A549 (cell line): ENCODE data around the gene GRK2. TPM values are rescaled to one million over a fixed set of nuclear protein-coding genes. Genes with fewer than 3 reads are reported as not detected.
"Not testable (repeated sequence)": the region's sequence is repeated elsewhere in the genome, so short reads cannot be mapped to it uniquely, and the experiment has no call there.

Source experiments
- ATAC-seq, 2 experiments: fragments of 200-7000 bp in 1 of 2; fragments of >200 bp in 1 of 2; cut with Nextera tagmentation in 1 of 2; cut with Tn5 transposase in 1 of 2; 3 replicates each; pipeline versions ENCODE4 v1.8.0 to v1.9.1; 2018 to 2020; ENCODE audit warnings: mild to moderate bottlenecking in 1 of 2, moderate library complexity in 1 of 2
- CTCF ChIA-PET: fragments of 300-600 bp; sonication (Branson Sonifier 250); formaldehyde crosslinking; extraction: SDS; loops from one replicate; lab custom pipeline; 2021; ENCODE audit warnings: antibody characterized with exemption, inconsistent platforms; lab: Yijun Ruan, JAX
- POLR2A ChIA-PET: fragments of 350-600 bp; formaldehyde crosslinking; extraction: SDS; loops from one replicate; lab custom pipeline; 2021; ENCODE audit warnings: antibody characterized with exemption, inconsistent platforms; lab: Yijun Ruan, JAX
- DNase-seq, 2 experiments: peaks; one replicate each; pipeline versions ENCODE4 v3.0.0 to v3.0.0-alpha.2; 2011 to 2016; ENCODE audit warnings: low read depth in 1 of 2, low spot score in 1 of 2
- FAIRE-seq: peaks from 2 replicates; lab custom pipeline; 2011; peaks lifted over from hg19 to GRCh38; lab: Jason Lieb, UNC
- H3K27ac ChIP-seq, 2 experiments: fragments of >200 bp; sonication (Bioruptor Twin); formaldehyde crosslinking; 3 replicates each; pipeline ENCODE4 v1.5.1; 2016 to 2017
- H3K4me1 ChIP-seq: fragments of >200 bp; sonication (Bioruptor Twin); formaldehyde crosslinking; 3 replicates; pipeline ENCODE4 v1.6.1; 2016
- H3K4me2 ChIP-seq: fragments of >200 bp; sonication (Bioruptor Twin); formaldehyde crosslinking; 3 replicates; pipeline ENCODE4 v1.6.1; 2016
- H3K4me3 ChIP-seq: fragments of >200 bp; sonication (Bioruptor Twin); formaldehyde crosslinking; 3 replicates; pipeline ENCODE4 v1.5.1; 2016
- H3K9me3 ChIP-seq: fragments of >200 bp; sonication (Bioruptor Twin); formaldehyde crosslinking; 3 replicates; pipeline ENCODE4 v1.6.1; 2016
- BHLHE40 ChIP-seq: IDR thresholded peaks from 2 replicates; pipeline ENCODE4 v1.6.1; 2012; ENCODE audit warnings: low read depth, low read length, inconsistent platforms
- CBX8 ChIP-seq: fragments of 200-600 bp; sonication (generic); IDR thresholded peaks from 2 replicates; pipeline ENCODE4 v1.6.1; 2016
- CHD4 ChIP-seq: fragments of 200-600 bp; sonication (generic); IDR thresholded peaks from 2 replicates; pipeline ENCODE4 v1.6.1; 2016; ENCODE audit warnings: antibody characterized with exemption, mild to moderate bottlenecking, borderline replicate concordance
- EHF ChIP-seq: fragments of 250-450 bp; sonication (Bioruptor Pico); IDR thresholded peaks from 2 replicates; pipeline ENCODE4 v1.5.0; 2020; ENCODE audit warnings: mild to moderate bottlenecking
- EHMT2 ChIP-seq: fragments of 200-600 bp; sonication (generic); IDR thresholded peaks from 2 replicates; pipeline ENCODE4 v1.6.1; 2016; ENCODE audit warnings: antibody characterized with exemption, low read depth, mild to moderate bottlenecking, moderate library complexity
- HDAC2 ChIP-seq: fragments of 200-600 bp; sonication (generic); IDR thresholded peaks from 2 replicates; pipeline ENCODE4 v1.6.1; 2016
- JUN ChIP-seq, 2 experiments: fragments of >200 bp; sonication (Bioruptor Twin); formaldehyde crosslinking; IDR thresholded peaks; 2 replicates in 1 of 2; 3 replicates in 1 of 2; pipeline ENCODE4 v1.6.1; 2016 to 2017
- KDM5A ChIP-seq: fragments of 200-600 bp; sonication (generic); IDR thresholded peaks from 2 replicates; pipeline ENCODE4 v1.6.1; 2016; ENCODE audit warnings: antibody characterized with exemption, mild to moderate bottlenecking
- PHF8 ChIP-seq: fragments of 200-600 bp; sonication (generic); IDR thresholded peaks from 2 replicates; pipeline ENCODE4 v1.6.1; 2016; ENCODE audit warnings: low read depth, mild to moderate bottlenecking, antibody characterized with exemption, moderate library complexity, borderline replicate concordance
- POLR2A ChIP-seq: IDR thresholded peaks from 2 replicates; pipeline ENCODE4 v1.6.1; 2012; ENCODE audit warnings: mild to moderate bottlenecking, low read length
- POLR2AphosphoS2 ChIP-seq: conservative IDR thresholded peaks from 2 replicates; pipeline ENCODE4 v1.6.1; 2012; ENCODE audit warnings: low read length, improper control_type of control experiment, inconsistent platforms
- SMC3 ChIP-seq: fragments of >200 bp; sonication (Bioruptor Twin); formaldehyde crosslinking; IDR thresholded peaks from 3 replicates; pipeline ENCODE4 v1.6.1; 2018; ENCODE audit warnings: inconsistent platforms
- ZFP36 ChIP-seq: fragments of 450-650 bp; IDR thresholded peaks from 2 replicates; pipeline ENCODE4 v1.6.1; 2014; ENCODE audit warnings: borderline replicate concordance; ENCODE audit not compliant: partially characterized antibody
- WGBS: methylation state at CpG from one replicate; pipeline ENCODE4 v1.1.6; 2017; ENCODE audit errors: missing lambda C conversion rate; 5-methylcytosine and 5-hydroxymethylcytosine counted together
- polyA plus RNA-seq, 4 experiments: library from polyadenylated mRNA; depleted of rRNA in 3 of 4; stranded (reverse); fragments of >200 nt; fragmentation: RNase III in 1 of 4; extraction: RNeasy Plus Mini Kit Qiagen cat#74134 plus additional on column Dnase treatment in 1 of 4; gene quantifications; 2 replicates in 3 of 4; 3 replicates in 1 of 4; pipeline ENCODE4 v1.2.3, GENCODE V29; 2011 to 2017
- TF ChIP-seq, protein P1 (sequence below): IDR thresholded peaks from 2 replicates; pipeline ENCODE4 v1.6.1; 2012
- TF ChIP-seq, protein P2 (sequence below): fragments of >200 bp; sonication (Bioruptor Twin); formaldehyde crosslinking; IDR thresholded peaks from 2 replicates; pipeline ENCODE4 v1.6.1; 2016
- TF ChIP-seq, protein P3 (sequence below): IDR thresholded peaks from 2 replicates; pipeline ENCODE4 v1.6.1; 2012; ENCODE audit warnings: low read depth, borderline replicate concordance
- TF ChIP-seq, protein P4 (sequence below): fragments of >200 bp; sonication (Bioruptor Twin); formaldehyde crosslinking; IDR thresholded peaks from 3 replicates; pipeline ENCODE4 v1.6.1; 2016
- TF ChIP-seq, protein P5 (sequence below): fragments of >200 bp; sonication (Bioruptor Twin); formaldehyde crosslinking; IDR thresholded peaks from 3 replicates; pipeline ENCODE4 v1.5.1; 2016

GRK2 gene
- polyA plus RNA-seq, 2 of the 4 experiments (the other 2 are of a cell fraction): 20.5 to 29.7 TPM

DNA sequence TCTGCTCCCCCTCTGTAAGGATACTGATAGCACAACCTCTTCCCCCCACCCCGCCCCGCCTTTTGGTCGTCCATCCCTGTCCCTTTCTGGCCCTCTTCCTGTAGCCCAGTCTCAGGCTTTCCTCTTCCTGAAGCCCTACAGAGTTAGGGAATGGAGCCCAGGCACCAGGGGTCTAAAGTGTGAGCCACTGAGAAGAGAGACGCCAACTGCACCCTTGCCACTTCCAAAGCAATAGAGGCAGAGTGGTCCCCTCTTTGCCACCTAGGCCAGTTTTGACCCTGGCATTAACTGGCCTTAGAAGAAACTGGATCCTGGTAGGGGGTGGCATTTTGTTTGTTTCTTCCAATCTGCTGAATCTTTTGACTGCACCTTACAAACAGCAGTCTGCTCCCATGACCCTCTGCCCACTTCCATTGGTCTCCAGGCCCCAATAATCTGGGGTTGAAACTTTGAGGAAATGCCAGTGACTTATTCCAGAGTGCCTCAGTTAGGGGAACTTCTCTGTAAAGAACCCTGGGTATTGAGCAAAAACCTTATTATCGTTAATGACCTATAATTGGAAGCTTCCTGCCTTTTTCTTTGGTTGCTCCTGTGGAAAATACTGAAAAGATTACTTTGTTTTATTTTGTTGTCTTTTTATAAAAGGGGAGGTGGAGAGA is 9.7 kb upstream of the GRK2 start:
- 85% methylated on average over 5 of the region's 5 CpGs for WGBS
- no peak overlapping the region for H3K4me2 ChIP-seq
- CTCF ChIA-PET: interaction anchor here (1.6 to 1.8 kb wide), 2 partner anchors 61 to 202 kb away, joined by 3 to 5 read pairs; no protein-coding TSS in a partner anchor
- DNase-seq: no peak
- no peak for ATAC-seq
- H3K27ac ChIP-seq: no peak overlapping the region
- no peak overlapping the region for H3K4me3 ChIP-seq
- H3K9me3 ChIP-seq: no peaks in the 10 kb centered on the region
- POLR2A ChIA-PET: no interaction called here
- TF ChIP-seq KDM5A (no peak), ZFP36 (no peak), CHD4 (no peak), SMC3 (no peak), HDAC2 (no peak)
- TF ChIP-seq, protein P1, sequence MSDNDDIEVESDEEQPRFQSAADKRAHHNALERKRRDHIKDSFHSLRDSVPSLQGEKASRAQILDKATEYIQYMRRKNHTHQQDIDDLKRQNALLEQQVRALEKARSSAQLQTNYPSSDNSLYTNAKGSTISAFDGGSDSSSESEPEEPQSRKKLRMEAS: no peak
- peaks cover under 1% of the 10 kb centered on the region; the same call in 1 of the 3 replicates for H3K4me1 ChIP-seq
- no peak for FAIRE-seq

DNA sequence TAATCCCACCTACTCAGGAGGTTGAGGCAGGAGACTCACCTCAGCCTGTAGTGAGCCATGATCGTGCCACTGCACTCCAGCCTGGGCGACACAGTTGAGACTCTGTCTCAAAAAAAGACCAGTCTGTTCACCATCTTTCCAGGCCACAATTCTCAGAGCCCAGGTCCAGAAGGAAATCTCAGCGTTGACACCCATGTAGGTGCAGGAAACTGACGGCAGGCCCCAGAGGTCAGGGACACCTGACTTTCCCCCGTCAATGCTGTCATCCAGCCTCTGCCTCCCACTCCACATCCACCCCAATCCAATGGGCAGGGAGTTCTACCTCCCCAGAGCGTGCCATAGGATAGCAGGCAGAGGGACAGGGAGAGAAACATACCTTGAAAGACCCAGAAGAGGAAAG is 5.9 kb upstream of the GRK2 start:
- H3K4me3 ChIP-seq: no peak overlapping the region
- no peak overlapping the region for H3K4me2 ChIP-seq
- WGBS: 87% methylated on average over 6 of the region's 6 CpGs
- TF ChIP-seq POLR2AphosphoS2 (no peak), EHF (CRISPR knock-in tag) (no peak), JUN (IDR thresholded peaks at IDR 0.05) (no peak), BHLHE40 (no peak), EHMT2 (no peak), CBX8 (no peak)
- TF ChIP-seq, protein P2, sequence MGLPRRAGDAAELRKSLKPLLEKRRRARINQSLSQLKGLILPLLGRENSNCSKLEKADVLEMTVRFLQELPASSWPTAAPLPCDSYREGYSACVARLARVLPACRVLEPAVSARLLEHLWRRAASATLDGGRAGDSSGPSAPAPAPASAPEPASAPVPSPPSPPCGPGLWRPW: no peak
- TF ChIP-seq, all 56 proteins: peak for 0
- FAIRE-seq (no peak), ATAC-seq (no peak), DNase-seq (no peak)
- Histone ChIP-seq H3K9me3 (no peaks in the 10 kb centered on the region), H3K4me1 (peaks cover 19% of the 10 kb centered on the region), H3K27ac (no peak overlapping the region)
- ChIA-PET POLR2A (no interaction called here), CTCF (no interaction called here)

DNA sequence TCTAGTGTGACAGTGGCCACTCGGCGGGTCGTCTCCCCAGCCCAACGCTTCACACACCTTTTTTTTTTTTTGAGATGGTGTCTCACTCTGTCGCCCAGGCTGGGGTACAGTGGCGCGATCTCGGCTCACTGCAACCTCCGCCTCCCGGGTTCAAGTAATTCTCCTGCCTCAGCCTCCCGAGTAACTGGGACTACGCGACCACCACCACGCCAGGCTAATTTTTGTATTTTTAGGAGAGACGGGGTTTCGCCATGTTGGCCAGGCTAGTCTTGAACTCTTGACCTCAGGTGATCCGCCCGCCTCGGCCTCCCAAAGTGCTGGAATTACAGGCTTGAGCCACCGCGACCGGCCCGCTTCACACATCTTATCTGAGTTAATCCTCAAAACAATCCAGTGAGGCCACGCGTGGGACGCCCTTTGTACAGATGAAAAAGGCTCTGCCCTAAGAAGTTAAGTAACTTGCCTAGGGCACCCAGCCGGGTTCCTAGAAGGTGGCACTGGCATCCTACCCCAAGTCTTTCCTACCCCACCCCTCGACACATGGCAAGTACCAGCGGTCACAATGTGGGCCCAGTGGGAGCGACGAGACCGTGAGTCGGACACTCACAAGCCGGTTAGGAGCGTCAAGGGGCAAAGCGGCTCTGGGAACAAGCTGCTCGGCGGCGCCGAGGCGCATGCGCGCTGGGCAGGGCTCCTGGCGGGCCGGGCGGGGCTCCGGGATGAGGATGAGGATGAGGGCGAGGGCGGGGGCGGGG is 5.2 kb upstream of the GRK2 start:
- peak; percentile 37 for TF ChIP-seq POLR2A
- TF ChIP-seq, protein P1: peak; percentile 52; the same call in 1 of the 2 replicates
- TF ChIP-seq, protein P3, sequence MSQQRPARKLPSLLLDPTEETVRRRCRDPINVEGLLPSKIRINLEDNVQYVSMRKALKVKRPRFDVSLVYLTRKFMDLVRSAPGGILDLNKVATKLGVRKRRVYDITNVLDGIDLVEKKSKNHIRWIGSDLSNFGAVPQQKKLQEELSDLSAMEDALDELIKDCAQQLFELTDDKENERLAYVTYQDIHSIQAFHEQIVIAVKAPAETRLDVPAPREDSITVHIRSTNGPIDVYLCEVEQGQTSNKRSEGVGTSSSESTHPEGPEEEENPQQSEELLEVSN: 0 out of 2 replicates have a peak, but pooled peaks have one; percentile 50
- peaks cover 23% of the 10 kb centered on the region for H3K4me1 ChIP-seq
- DNase-seq: peak; percentile 62 to 77
- ChIA-PET POLR2A (interaction anchor here (1.3 to 2.9 kb wide), 3 partner anchors 21 to 141 kb away, joined by 3 to 21 read pairs (median 6); partner anchors contain the start of gene PPP1CA), CTCF (interaction anchor here (0.6 to 4.9 kb wide), 25 partner anchors 9 to 1004 kb away, joined by 3 to 178 read pairs (median 13); partner anchors contain the start of genes ANKRD13D, POLD4, RHOD and SSH3)
- ATAC-seq: peak; percentile 41 to 65; a peak in 5 of 6 replicates
- peak overlapping the region; percentile 23 for H3K4me3 ChIP-seq
- H3K9me3 ChIP-seq, FAIRE-seq: not testable (repeated sequence)
- H3K27ac ChIP-seq: peak overlapping the region; percentile 44 to 82; a peak in 4 of 6 replicates
- 57% methylated on average over 37 of the region's 50 CpGs for WGBS
- peak overlapping the region; percentile 68 for H3K4me2 ChIP-seq

DNA sequence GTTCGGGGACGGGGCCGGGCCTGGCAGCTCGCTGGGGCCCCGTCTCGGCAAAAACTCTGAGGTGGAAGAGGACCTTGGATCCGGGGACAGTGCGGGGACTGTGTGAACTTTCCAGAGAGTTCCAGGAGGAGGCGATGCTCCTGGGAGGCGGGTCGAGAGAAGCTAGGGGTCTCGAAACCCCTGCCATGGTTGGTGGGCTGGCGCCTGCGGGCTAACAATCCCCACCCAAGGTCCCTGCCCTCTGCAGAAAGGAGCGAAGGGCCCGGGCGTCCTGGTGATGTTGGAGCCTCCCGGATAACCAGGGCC is 4.7 kb upstream of the GRK2 start:
- H3K4me1 ChIP-seq: peaks cover 23% of the 10 kb centered on the region
- peak; percentile 21 to 43; a peak in 5 of 6 replicates for ATAC-seq
- TF ChIP-seq PHF8: no peak
- TF ChIP-seq, protein P4, sequence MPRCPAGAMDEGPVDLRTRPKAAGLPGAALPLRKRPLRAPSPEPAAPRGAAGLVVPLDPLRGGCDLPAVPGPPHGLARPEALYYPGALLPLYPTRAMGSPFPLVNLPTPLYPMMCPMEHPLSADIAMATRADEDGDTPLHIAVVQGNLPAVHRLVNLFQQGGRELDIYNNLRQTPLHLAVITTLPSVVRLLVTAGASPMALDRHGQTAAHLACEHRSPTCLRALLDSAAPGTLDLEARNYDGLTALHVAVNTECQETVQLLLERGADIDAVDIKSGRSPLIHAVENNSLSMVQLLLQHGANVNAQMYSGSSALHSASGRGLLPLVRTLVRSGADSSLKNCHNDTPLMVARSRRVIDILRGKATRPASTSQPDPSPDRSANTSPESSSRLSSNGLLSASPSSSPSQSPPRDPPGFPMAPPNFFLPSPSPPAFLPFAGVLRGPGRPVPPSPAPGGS: no peak
- no peak for TF ChIP-seq ZFP36
- TF ChIP-seq, protein P5, sequence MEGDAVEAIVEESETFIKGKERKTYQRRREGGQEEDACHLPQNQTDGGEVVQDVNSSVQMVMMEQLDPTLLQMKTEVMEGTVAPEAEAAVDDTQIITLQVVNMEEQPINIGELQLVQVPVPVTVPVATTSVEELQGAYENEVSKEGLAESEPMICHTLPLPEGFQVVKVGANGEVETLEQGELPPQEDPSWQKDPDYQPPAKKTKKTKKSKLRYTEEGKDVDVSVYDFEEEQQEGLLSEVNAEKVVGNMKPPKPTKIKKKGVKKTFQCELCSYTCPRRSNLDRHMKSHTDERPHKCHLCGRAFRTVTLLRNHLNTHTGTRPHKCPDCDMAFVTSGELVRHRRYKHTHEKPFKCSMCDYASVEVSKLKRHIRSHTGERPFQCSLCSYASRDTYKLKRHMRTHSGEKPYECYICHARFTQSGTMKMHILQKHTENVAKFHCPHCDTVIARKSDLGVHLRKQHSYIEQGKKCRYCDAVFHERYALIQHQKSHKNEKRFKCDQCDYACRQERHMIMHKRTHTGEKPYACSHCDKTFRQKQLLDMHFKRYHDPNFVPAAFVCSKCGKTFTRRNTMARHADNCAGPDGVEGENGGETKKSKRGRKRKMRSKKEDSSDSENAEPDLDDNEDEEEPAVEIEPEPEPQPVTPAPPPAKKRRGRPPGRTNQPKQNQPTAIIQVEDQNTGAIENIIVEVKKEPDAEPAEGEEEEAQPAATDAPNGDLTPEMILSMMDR: peak; percentile 54
- TF ChIP-seq, all 56 proteins: peak for 1
- peak overlapping the region; percentile 23 for H3K4me3 ChIP-seq
- ChIA-PET CTCF (interaction anchor here (0.6 to 4.9 kb wide), 44 partner anchors 9 to 1004 kb away, joined by 3 to 178 read pairs (median 5); partner anchors contain the start of genes ANKRD13D, POLD4, RHOD and SSH3), POLR2A (interaction anchor here (0.6 to 2.9 kb wide), 5 partner anchors 22 to 140 kb away, joined by 3 to 21 read pairs (median 5); partner anchors contain the start of genes ANKRD13D, POLD4 and PPP1CA)
- peak overlapping the region; percentile 68 for H3K4me2 ChIP-seq
- FAIRE-seq (no peak), DNase-seq (no peak)
- peak overlapping the region; percentile 44 to 82; a peak in 4 of 6 replicates for H3K27ac ChIP-seq
- no peaks in the 10 kb centered on the region for H3K9me3 ChIP-seq
- 49% methylated on average over 13 of the region's 18 CpGs for WGBS
